GM12878 (cell line): ENCODE data around the gene VWA5B2. TPM values are rescaled to one million over a fixed set of nuclear protein-coding genes. Genes with fewer than 3 reads are reported as not detected.

ENCODE experiments used
- ATAC-seq: fragments of 200-7000 bp; cut with Tn5 transposase; 3 replicates; pipeline ENCODE4 v1.9.1; 2020; ENCODE audit warnings: mild to moderate bottlenecking, moderate library complexity
- BruUV-seq: library from RNA; stranded (reverse); fragments of 400-500 nt; replicated peaks from 2 replicates; lab custom pipeline; 2021; lab: Mats Ljungman, UMichigan
- CTCF ChIA-PET: fragments of 300-600 bp; sonication (Branson Sonifier 250); formaldehyde crosslinking; extraction: SDS; loops from one replicate; lab custom pipeline; 2021; ENCODE audit warnings: inconsistent platforms; lab: Yijun Ruan, JAX
- POLR2A ChIA-PET: fragments of 350-600 bp; formaldehyde crosslinking; extraction: SDS; loops from one replicate; lab custom pipeline; 2021; ENCODE audit warnings: inconsistent platforms; lab: Charles Lee
- RAD21 ChIA-PET: fragments of 300-600 bp; sonication (Branson Sonifier 250); formaldehyde crosslinking; loops from one replicate; lab custom pipeline; 2023; ENCODE audit warnings: antibody characterized with exemption; ENCODE audit not compliant: unreplicated experiment; lab: Charles Lee
- SMC1A ChIA-PET: fragments of 300-600 bp; sonication (Branson Sonifier 250); formaldehyde crosslinking; loops from one replicate; lab custom pipeline; 2023; ENCODE audit not compliant: unreplicated experiment, uncharacterized antibody; lab: Charles Lee
- DNase-seq: peaks from one replicate; pipeline ENCODE4 v3.0.0-alpha.2; 2011; ENCODE audit warnings: low read depth, low spot score
- FAIRE-seq: peaks from 3 replicates; lab custom pipeline; 2011; peaks lifted over from hg19 to GRCh38; lab: Jason Lieb, UNC
- H2AFZ ChIP-seq: 2 replicates; pipeline ENCODE4 v1.6.0; 2011; ENCODE audit warnings: low read depth, low read length, control low read depth; ENCODE audit not compliant: control insufficient read depth
- H3K27ac ChIP-seq: 2 replicates; pipeline ENCODE4 v1.5.1; 2011; ENCODE audit warnings: control low read depth; ENCODE audit not compliant: control insufficient read depth, insufficient read depth
- H3K27me3 ChIP-seq, 2 experiments: replicated peaks in 1 of 2; 2 replicates each; pipeline versions ENCODE4 v1.6.0 to v1.6.1; 2011; ENCODE audit warnings: low read length in 1 of 2; ENCODE audit not compliant: control insufficient read depth in 2 of 2, insufficient read depth in 2 of 2
- H3K36me3 ChIP-seq, 2 experiments: 2 replicates each; pipeline ENCODE4 v1.5.1; 2011; ENCODE audit warnings: low read length in 1 of 2; ENCODE audit not compliant: control insufficient read depth in 2 of 2, insufficient read depth in 2 of 2
- H3K4me1 ChIP-seq: 2 replicates; pipeline ENCODE4 v1.6.1; 2011; ENCODE audit warnings: mild to moderate bottlenecking, low read length, moderate library complexity, mixed read lengths; ENCODE audit not compliant: control insufficient read depth, insufficient read depth
- H3K4me2 ChIP-seq: 2 replicates; pipeline ENCODE4 v1.6.0; 2011; ENCODE audit warnings: control low read depth; ENCODE audit not compliant: control insufficient read depth, insufficient read depth
- H3K4me3 ChIP-seq: fragments of 200-600 bp; sonication (generic); 2 replicates; pipeline ENCODE4 v1.5.1; 2016
- H3K79me2 ChIP-seq: 2 replicates; pipeline ENCODE4 v1.6.0; 2011; ENCODE audit warnings: low read length; ENCODE audit not compliant: control insufficient read depth, insufficient read depth
- H3K9ac ChIP-seq: 2 replicates; pipeline ENCODE4 v1.8.0; 2011; ENCODE audit warnings: low read length, control low read depth, mixed read lengths; ENCODE audit not compliant: control insufficient read depth, insufficient read depth
- H3K9me3 ChIP-seq: replicated peaks from 3 replicates; pipeline ENCODE4 v1.5.1; 2011; ENCODE audit warnings: mild to moderate bottlenecking, low read length; ENCODE audit not compliant: control insufficient read depth, insufficient read depth
- H4K20me1 ChIP-seq: 2 replicates; pipeline ENCODE4 v1.6.0; 2011; ENCODE audit not compliant: control insufficient read depth, insufficient read depth
- BACH1 ChIP-seq: fragments of 450-650 bp; IDR thresholded peaks from 2 replicates; pipeline ENCODE4 v1.6.1; 2017; ENCODE audit warnings: mild to moderate bottlenecking, borderline replicate concordance
- BHLHE40 ChIP-seq, 2 experiments: fragments of 450-650 bp in 1 of 2; IDR thresholded peaks; 2 replicates each; pipeline ENCODE4 v1.6.1; 2011 to 2017; ENCODE audit warnings: low read depth in 2 of 2, borderline replicate concordance in 1 of 2, improper control_type of control experiment in 1 of 2, low read length in 1 of 2, mild to moderate bottlenecking in 1 of 2
- ETV6 ChIP-seq, 2 experiments: fragments of 450-650 bp in 1 of 2; IDR thresholded peaks in 1 of 2; conservative IDR thresholded peaks in 1 of 2; 2 replicates each; pipeline ENCODE4 v1.6.1; 2014; ENCODE audit warnings: antibody characterized with exemption in 1 of 2, borderline replicate concordance in 1 of 2, low read depth in 1 of 2, mild to moderate bottlenecking in 1 of 2, moderate library complexity in 1 of 2
- HDAC6 ChIP-seq: fragments of 200-600 bp; sonication (generic); IDR thresholded peaks from one replicate; pipeline ENCODE4 v1.8.0; 2017; ENCODE audit warnings: antibody characterized with exemption; ENCODE audit not compliant: unreplicated experiment
- IKZF1 ChIP-seq: fragments of 450-650 bp; conservative IDR thresholded peaks from 2 replicates; pipeline ENCODE4 v1.6.1; 2017; ENCODE audit warnings: antibody characterized with exemption, mild to moderate bottlenecking
- KDM1A ChIP-seq: fragments of 200-600 bp; sonication (generic); IDR thresholded peaks from 2 replicates; pipeline ENCODE4 v1.6.1; 2016; ENCODE audit warnings: borderline replicate concordance
- NFYB ChIP-seq: IDR thresholded peaks from 2 replicates; pipeline ENCODE4 v1.6.1; 2011; ENCODE audit warnings: low read depth, mild to moderate bottlenecking, low read length, improper control_type of control experiment, moderate library complexity; ENCODE audit not compliant: insufficient read depth
- SMAD1 ChIP-seq: fragments of 450-650 bp; IDR thresholded peaks from 2 replicates; pipeline ENCODE4 v1.6.1; 2018; ENCODE audit warnings: mild to moderate bottlenecking, low read depth; ENCODE audit not compliant: partially characterized antibody
- TBL1XR1 ChIP-seq: IDR thresholded peaks from 2 replicates; pipeline ENCODE4 v1.6.1; 2012; ENCODE audit warnings: low read depth, low read length, improper control_type of control experiment
- WRNIP1 ChIP-seq: IDR thresholded peaks from 2 replicates; pipeline ENCODE4 v1.6.1; 2011; ENCODE audit warnings: low read depth, low read length, improper control_type of control experiment, borderline replicate concordance
- ZNF217 ChIP-seq: fragments of 450-650 bp; IDR thresholded peaks from 2 replicates; pipeline ENCODE4 v1.6.1; 2017; ENCODE audit warnings: antibody characterized with exemption, mild to moderate bottlenecking
- ZNF274 ChIP-seq: IDR thresholded peaks from one replicate; pipeline ENCODE4 v1.8.0; 2011; ENCODE audit not compliant: insufficient read length, insufficient read depth
- WGBS: methylation state at CpG from one replicate; pipeline ENCODE4 v1.1.6; 2016; ENCODE audit warnings: low lambda C conversion rate; ENCODE audit not compliant: insufficient replicate concordance, insufficient coverage; ENCODE audit errors: missing lambda C conversion rate; 5-methylcytosine and 5-hydroxymethylcytosine counted together
- in situ Hi-C: fragments of 300-500 bp; cut with MboI; formaldehyde crosslinking; loops from 9 replicates; pipeline ENCODE4 v1.14.3; 2018; ENCODE audit warnings: mixed read lengths
- intact Hi-C: fragments of 100-400 bp; cut with micrococcal nuclease; formaldehyde crosslinking; loops from one replicate; pipeline ENCODE4 v1.14.2; 2022; ENCODE audit not compliant: unreplicated experiment
- polyA plus RNA-seq, 11 experiments: library from polyadenylated mRNA; depleted of rRNA in 4 of 11; unstranded in 6 of 11; stranded (reverse) in 5 of 11; fragments of >200 nt; fragmentation: Nextera tagmentation in 4 of 11; fragmentation: Illumina TruSeq in 1 of 11; extraction: Ambion mirVana in 4 of 11; extraction: Trizol in 1 of 11; gene quantifications; 1 replicate in 1 of 11; 2 replicates in 10 of 11; pipeline versions ENCODE4 v1.2.1 to v1.2.3, GENCODE V29; 2011 to 2016; ENCODE audit warnings: inconsistent platforms in 2 of 11, missing spikeins in 2 of 11, low read depth in 1 of 11
- total RNA-seq, 4 experiments: library from RNA; depleted of rRNA in 3 of 4; stranded (reverse); fragments of >200 nt in 3 of 4; fragmentation: Illumina TruSeq in 1 of 4; extraction: Trizol in 1 of 4; gene quantifications; 2 replicates each; pipeline versions ENCODE4 v1.2.1 to v1.2.3, GENCODE V29; 2013 to 2021
- TF ChIP-seq, protein P1 (sequence below): IDR thresholded peaks from 2 replicates; pipeline ENCODE4 v1.6.1; 2012; ENCODE audit warnings: improper control_type of control experiment, low read depth, low read length; ENCODE audit not compliant: insufficient replicate concordance
- TF ChIP-seq, protein P2 (sequence below): IDR thresholded peaks from 2 replicates; pipeline ENCODE4 v1.6.1; 2011; ENCODE audit warnings: mild to moderate bottlenecking, low read depth, low read length, moderate library complexity; ENCODE audit not compliant: insufficient replicate concordance
- TF ChIP-seq, protein P3 (sequence below): IDR thresholded peaks from 2 replicates; pipeline ENCODE4 v1.6.1; 2012; ENCODE audit warnings: low read length, inconsistent platforms

The VWA5B2 gene
- total and polyA plus RNA-seq, 10 of the 15 experiments (the other 5 are each of a cell fraction or from before 2014, with no cell fraction given): 0.03 to 0.09 TPM; not detected in 8

DNA sequence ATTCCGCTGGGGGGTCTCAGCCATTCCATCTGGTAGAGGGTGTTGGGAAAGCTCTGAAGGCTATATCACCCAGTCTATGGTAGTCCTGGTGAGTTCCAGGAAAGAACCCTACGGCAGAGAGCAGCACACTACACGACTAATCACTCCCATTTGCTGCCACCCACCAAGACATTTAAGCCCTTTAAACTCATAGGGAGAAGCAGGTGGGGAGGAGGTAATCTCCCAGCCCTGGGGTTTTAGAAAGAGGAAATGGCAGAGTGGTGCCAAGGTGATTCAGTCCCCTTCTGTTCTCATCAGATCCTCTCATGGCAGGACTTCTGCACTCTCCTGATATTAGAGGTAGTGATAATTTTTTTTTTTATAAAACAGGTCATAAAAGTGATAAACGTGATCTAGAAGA, 10.6 kb upstream of the VWA5B2 start:
- no peaks in the 10 kb centered on the region; a peak in 1 of 4 replicates for H3K27me3 ChIP-seq
- H4K20me1 ChIP-seq: no peaks in the 10 kb centered on the region
- H3K9me3 ChIP-seq: no peaks in the 10 kb centered on the region
- DNase-seq: no peak
- ChIA-PET SMC1A (interaction anchor here (0.9 kb wide), 1 partner anchor 326 kb away, joined by 3 read pairs; no protein-coding TSS in a partner anchor), POLR2A (no interaction called here), CTCF (interaction anchor here (0.5 to 3.6 kb wide), 2 partner anchors 9 to 203 kb away, joined by 4 to 19 read pairs; no protein-coding TSS in a partner anchor), RAD21 (no interaction called here)
- H3K27ac ChIP-seq: no peak overlapping the region
- no peak overlapping the region for H3K9ac ChIP-seq
- H3K36me3 ChIP-seq: no peaks in the 10 kb centered on the region
- in situ Hi-C loops: no loop called here
- H3K79me2 ChIP-seq: no peaks in the 10 kb centered on the region
- no peaks in the 10 kb centered on the region for H3K4me1 ChIP-seq
- no TSS peak for BruUV-seq
- no peak for FAIRE-seq
- H3K4me3 ChIP-seq: no peak overlapping the region
- intact Hi-C loops: no loop called here
- no peak overlapping the region for H2AFZ ChIP-seq
- WGBS: 41% methylated on average over 4 of the region's 4 CpGs
- ATAC-seq: no peak
- H3K4me2 ChIP-seq: no peak overlapping the region
- no peak for TF ChIP-seq HDAC6
- no peak for TF ChIP-seq NFYB
- TF ChIP-seq, protein P1, sequence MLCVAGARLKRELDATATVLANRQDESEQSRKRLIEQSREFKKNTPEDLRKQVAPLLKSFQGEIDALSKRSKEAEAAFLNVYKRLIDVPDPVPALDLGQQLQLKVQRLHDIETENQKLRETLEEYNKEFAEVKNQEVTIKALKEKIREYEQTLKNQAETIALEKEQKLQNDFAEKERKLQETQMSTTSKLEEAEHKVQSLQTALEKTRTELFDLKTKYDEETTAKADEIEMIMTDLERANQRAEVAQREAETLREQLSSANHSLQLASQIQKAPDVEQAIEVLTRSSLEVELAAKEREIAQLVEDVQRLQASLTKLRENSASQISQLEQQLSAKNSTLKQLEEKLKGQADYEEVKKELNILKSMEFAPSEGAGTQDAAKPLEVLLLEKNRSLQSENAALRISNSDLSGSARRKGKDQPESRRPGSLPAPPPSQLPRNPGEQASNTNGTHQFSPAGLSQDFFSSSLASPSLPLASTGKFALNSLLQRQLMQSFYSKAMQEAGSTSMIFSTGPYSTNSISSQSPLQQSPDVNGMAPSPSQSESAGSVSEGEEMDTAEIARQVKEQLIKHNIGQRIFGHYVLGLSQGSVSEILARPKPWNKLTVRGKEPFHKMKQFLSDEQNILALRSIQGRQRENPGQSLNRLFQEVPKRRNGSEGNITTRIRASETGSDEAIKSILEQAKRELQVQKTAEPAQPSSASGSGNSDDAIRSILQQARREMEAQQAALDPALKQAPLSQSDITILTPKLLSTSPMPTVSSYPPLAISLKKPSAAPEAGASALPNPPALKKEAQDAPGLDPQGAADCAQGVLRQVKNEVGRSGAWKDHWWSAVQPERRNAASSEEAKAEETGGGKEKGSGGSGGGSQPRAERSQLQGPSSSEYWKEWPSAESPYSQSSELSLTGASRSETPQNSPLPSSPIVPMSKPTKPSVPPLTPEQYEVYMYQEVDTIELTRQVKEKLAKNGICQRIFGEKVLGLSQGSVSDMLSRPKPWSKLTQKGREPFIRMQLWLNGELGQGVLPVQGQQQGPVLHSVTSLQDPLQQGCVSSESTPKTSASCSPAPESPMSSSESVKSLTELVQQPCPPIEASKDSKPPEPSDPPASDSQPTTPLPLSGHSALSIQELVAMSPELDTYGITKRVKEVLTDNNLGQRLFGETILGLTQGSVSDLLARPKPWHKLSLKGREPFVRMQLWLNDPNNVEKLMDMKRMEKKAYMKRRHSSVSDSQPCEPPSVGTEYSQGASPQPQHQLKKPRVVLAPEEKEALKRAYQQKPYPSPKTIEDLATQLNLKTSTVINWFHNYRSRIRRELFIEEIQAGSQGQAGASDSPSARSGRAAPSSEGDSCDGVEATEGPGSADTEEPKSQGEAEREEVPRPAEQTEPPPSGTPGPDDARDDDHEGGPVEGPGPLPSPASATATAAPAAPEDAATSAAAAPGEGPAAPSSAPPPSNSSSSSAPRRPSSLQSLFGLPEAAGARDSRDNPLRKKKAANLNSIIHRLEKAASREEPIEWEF: no peak
- TF ChIP-seq KDM1A: no peak
- no peak for TF ChIP-seq ZNF274
- no peak for TF ChIP-seq ETV6 (conservative IDR thresholded peaks at IDR 0.05 in 1 of 2, IDR thresholded peaks at IDR 0.05 in 1 of 2; ENCODE audit: borderline replicate concordance in 1 of 2, low read depth in 1 of 2)
- no peak for TF ChIP-seq SMAD1
- TF ChIP-seq TBL1XR1: no peak
- TF ChIP-seq IKZF1: no peak
- TF ChIP-seq BHLHE40 (IDR thresholded peaks at IDR 0.05; ENCODE audit: borderline replicate concordance in 1 of 2, low read depth in 2 of 2, low read length in 1 of 2): no peak
- TF ChIP-seq, protein P2, sequence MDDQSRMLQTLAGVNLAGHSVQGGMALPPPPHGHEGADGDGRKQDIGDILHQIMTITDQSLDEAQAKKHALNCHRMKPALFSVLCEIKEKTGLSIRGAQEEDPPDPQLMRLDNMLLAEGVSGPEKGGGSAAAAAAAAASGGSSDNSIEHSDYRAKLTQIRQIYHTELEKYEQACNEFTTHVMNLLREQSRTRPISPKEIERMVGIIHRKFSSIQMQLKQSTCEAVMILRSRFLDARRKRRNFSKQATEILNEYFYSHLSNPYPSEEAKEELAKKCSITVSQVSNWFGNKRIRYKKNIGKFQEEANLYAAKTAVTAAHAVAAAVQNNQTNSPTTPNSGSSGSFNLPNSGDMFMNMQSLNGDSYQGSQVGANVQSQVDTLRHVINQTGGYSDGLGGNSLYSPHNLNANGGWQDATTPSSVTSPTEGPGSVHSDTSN: no peak
- TF ChIP-seq WRNIP1: no peak
- TF ChIP-seq ZNF217: no peak
- TF ChIP-seq BACH1: no peak
- TF ChIP-seq, protein P3, sequence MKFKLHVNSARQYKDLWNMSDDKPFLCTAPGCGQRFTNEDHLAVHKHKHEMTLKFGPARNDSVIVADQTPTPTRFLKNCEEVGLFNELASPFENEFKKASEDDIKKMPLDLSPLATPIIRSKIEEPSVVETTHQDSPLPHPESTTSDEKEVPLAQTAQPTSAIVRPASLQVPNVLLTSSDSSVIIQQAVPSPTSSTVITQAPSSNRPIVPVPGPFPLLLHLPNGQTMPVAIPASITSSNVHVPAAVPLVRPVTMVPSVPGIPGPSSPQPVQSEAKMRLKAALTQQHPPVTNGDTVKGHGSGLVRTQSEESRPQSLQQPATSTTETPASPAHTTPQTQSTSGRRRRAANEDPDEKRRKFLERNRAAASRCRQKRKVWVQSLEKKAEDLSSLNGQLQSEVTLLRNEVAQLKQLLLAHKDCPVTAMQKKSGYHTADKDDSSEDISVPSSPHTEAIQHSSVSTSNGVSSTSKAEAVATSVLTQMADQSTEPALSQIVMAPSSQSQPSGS: no peak
